Measurements from ENCODE around the gene TGFBR3L.
A peak's percentile ranks its signal among the peaks of the same experiment; 100 is the strongest.
"Not testable (repeated sequence)": the region's sequence is repeated elsewhere in the genome, so short reads cannot be mapped to it uniquely, and the experiment has no call there.

TGFBR3L gene

GRCh38 chr19:7926727-7927604, 12.3 kb downstream of the TGFBR3L start:
- H3K4me3 ChIP-seq (ENCODE audit: low read depth, low read length) = no peak overlapping the region
- DNase-seq (ENCODE audit: low read depth) = no peak
- TF ChIP-seq, protein P1, sequence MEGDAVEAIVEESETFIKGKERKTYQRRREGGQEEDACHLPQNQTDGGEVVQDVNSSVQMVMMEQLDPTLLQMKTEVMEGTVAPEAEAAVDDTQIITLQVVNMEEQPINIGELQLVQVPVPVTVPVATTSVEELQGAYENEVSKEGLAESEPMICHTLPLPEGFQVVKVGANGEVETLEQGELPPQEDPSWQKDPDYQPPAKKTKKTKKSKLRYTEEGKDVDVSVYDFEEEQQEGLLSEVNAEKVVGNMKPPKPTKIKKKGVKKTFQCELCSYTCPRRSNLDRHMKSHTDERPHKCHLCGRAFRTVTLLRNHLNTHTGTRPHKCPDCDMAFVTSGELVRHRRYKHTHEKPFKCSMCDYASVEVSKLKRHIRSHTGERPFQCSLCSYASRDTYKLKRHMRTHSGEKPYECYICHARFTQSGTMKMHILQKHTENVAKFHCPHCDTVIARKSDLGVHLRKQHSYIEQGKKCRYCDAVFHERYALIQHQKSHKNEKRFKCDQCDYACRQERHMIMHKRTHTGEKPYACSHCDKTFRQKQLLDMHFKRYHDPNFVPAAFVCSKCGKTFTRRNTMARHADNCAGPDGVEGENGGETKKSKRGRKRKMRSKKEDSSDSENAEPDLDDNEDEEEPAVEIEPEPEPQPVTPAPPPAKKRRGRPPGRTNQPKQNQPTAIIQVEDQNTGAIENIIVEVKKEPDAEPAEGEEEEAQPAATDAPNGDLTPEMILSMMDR (IDR thresholded peaks at IDR 0.05; ENCODE audit: low read depth, low read length, missing control alignments) = no peak

DNA sequence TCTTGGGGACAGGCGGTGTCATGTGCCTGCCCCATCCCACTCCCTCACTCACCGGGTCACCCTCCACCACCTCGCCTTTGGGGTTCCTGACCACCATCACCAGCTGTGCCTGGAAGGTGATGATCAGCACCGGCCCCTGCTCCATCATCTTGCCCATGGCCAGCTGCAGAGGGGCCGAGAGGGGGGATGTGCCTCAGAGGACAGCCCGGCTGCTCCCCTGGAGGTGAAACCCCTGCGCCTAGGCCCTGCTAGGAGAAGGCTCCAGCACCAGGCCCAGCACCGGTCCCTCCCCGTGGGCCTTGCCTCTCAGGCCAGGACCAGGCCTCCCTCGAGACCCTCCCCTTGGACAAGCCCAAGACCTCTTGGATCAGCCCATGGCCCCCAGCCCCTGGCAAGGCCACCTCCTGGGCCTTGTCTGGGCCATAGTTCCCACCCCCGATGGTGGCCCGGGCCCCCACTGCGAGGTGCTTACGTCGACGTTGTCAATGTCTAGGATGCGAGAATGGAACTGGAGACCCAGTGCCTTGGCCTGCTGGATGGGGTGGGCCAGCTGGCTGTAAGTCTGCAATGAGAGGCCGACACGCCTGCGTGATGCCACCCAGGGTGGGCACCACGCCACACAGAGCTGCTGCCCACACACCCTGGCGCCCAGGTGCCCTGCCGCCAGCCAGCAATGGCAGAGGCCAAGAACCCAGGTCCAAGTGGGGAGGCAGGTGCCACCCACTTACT, 13.1 kb downstream of the TGFBR3L start:
- no peak overlapping the region for H3K4me3 ChIP-seq (ENCODE audit: low read depth, low read length)
- no peak for DNase-seq (ENCODE audit: low read depth)

DNA sequence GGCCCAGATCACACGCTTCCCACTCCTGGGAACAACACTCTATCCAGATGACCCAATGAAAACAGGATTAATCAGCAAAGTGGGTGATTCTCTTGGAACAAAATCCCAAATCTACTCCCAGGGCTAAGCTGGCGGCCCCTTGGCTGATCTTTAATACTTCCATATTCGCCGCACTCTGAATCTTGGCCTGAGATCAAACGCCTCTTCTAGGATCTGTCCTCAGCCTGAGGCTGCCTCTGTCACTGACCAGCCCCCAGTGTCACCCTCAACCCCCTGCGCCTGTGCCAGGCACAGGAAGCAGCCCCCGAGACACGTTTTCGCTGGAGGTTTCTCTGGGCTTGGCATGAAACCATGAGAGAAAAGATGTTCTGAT, 13.7 kb downstream of the TGFBR3L start:
- no peak for DNase-seq (ENCODE audit: low read depth)
- no peak overlapping the region for H3K4me3 ChIP-seq (ENCODE audit: low read depth, low read length)
- TF ChIP-seq, protein P1 (IDR thresholded peaks at IDR 0.05; ENCODE audit: low read depth, low read length, missing control alignments) = no peak

More for the DNA sequence above, 13.1 kb downstream of the TGFBR3L start:
- TF ChIP-seq, protein P1 (IDR thresholded peaks at IDR 0.05; ENCODE audit: low read depth, low read length, missing control alignments) = no peak

GRCh38 chr19:7928741-7929701, 14.4 kb downstream of the TGFBR3L start:
- no peak for DNase-seq (ENCODE audit: low read depth)
- no peak overlapping the region for H3K4me3 ChIP-seq (ENCODE audit: low read depth, low read length)

DNA sequence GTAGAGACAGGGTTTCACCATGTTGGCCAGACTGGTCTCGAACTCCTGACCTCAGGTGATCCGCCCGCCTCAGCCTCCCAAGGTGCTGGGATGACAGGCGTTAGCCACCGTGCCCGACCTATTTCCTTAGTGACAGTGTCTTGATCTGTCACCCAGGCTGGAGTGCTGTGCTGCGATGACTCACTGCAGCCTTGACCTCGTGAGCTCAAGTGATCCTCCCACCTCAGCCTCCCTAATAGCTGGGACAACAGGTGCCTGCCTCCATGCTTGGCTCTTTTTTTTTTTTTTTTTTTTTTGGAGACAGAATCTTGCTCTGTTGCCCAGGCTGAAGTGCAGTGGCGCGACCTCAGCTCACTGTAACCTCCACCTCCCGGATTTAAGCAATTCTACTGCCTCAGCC, 15.4 kb downstream of the TGFBR3L start:
- DNase-seq (ENCODE audit: low read depth); H3K4me3 ChIP-seq (ENCODE audit: low read depth, low read length): not testable (repeated sequence)

More at GRCh38 chr19:7928741-7929701, 14.4 kb downstream of the TGFBR3L start:
- TF ChIP-seq, protein P1 (IDR thresholded peaks at IDR 0.05; ENCODE audit: low read depth, low read length, missing control alignments) = peak; percentile 62

DNA sequence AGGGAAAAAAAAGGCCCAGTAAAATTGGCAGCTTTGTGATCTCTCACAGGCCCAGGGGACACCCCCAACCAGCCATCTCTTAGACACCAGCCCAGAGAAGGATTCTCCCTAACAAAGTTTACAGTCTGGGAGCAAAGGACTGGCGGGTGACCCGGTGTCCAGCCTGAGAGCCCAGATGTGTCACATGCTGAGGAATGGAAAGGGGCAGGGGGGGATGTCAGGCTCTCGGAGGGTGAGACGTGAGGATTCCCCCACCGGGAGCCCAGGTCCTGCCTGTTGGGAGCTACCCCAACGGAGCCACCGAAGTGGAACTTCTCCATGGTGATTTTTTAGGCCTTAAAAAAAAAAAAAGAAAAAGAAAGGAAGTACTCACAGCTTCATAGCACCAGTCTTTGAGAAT, 16.1 kb downstream of the TGFBR3L start:
- TF ChIP-seq, protein P1 (IDR thresholded peaks at IDR 0.05; ENCODE audit: low read depth, low read length, missing control alignments) = no peak
- no peak for DNase-seq (ENCODE audit: low read depth)

More for the DNA sequence above, 16.1 kb downstream of the TGFBR3L start:
- H3K4me3 ChIP-seq (ENCODE audit: low read depth, low read length) = no peak overlapping the region

Data from GM12864 (cell line).